ENCODE measurements around the gene PDGFC. TPM values are rescaled to one million over a fixed set of nuclear protein-coding genes. Genes with fewer than 3 reads are reported as not detected.

Gene PDGFC
- total and polyA plus RNA-seq, 2 donors (not counting 3 experiments of a cell fraction or from before 2014, with no cell fraction given), result 2.7 to 5.3 TPM

- no peak overlapping the region for H3K27ac ChIP-seq (ENCODE audit: insufficient read depth, low read depth, low read length)
- H3K4me1 ChIP-seq (ENCODE audit: control insufficient read depth, extremely low read depth, insufficient read depth, low read length), result no peaks in the 10 kb centered on the region
- no TSS peak for BruUV-seq (replicated peaks)
- no peaks in the 10 kb centered on the region for H3K36me3 ChIP-seq (ENCODE audit: control insufficient read depth in 2 of 2, extremely low read depth in 1 of 2, insufficient read depth in 2 of 2, low read length in 2 of 2)
- dilution Hi-C loops (cut with MboI; ENCODE audit: extremely low pct_ligation_motif_present, low sequenced_read_pairs) (no loop called here), intact Hi-C loops (cut with micrococcal nuclease) (loop anchor here (10.0 kb wide), 1 partner anchor 320 kb away; no protein-coding TSS in a partner anchor)
- FAIRE-seq, result no peak
- H3K79me2 ChIP-seq (ENCODE audit: control insufficient read depth, insufficient read depth, low read length), result no peaks in the 10 kb centered on the region
- no peak overlapping the region for H3K9ac ChIP-seq (replicated peaks; ENCODE audit: extremely low read depth, insufficient read depth, low read length)
- no peaks in the 10 kb centered on the region for H3K27me3 ChIP-seq (ENCODE audit: control insufficient read depth in 2 of 2, insufficient read depth in 2 of 2, low read length in 2 of 2)
- DNase-seq (ENCODE audit: low read depth, low spot score), result no peak
- H3K9me1 ChIP-seq (replicated peaks; ENCODE audit: control insufficient read depth, extremely low read depth, insufficient read depth, low read length), result no peaks in the 10 kb centered on the region
- no peak overlapping the region for H3K4me2 ChIP-seq (ENCODE audit: insufficient read depth, low read length)
- TF ChIP-seq MYC (IDR thresholded peaks at IDR 0.05; ENCODE audit: low read depth, low read length) (no peak), EZH2 (IDR thresholded peaks at IDR 0.05; ENCODE audit: borderline replicate concordance, low read depth, low read length, severe bottlenecking) (no peak), MAX (IDR thresholded peaks at IDR 0.05; ENCODE audit: insufficient read depth, insufficient read length) (no peak), GATA2 (IDR thresholded peaks at IDR 0.05; ENCODE audit: insufficient read depth, insufficient read length, low read depth, low read length) (no peak), JUN (IDR thresholded peaks at IDR 0.05; ENCODE audit: borderline replicate concordance, insufficient read depth, insufficient read length, low read depth) (no peak), POLR2AphosphoS5 (IDR thresholded peaks at IDR 0.05; ENCODE audit: insufficient read depth, low read depth, low read length) (no peak), POLR2A (IDR thresholded peaks at IDR 0.05; ENCODE audit: low read depth, low read length) (no peak), FOS (IDR thresholded peaks at IDR 0.05; ENCODE audit: borderline replicate concordance, insufficient read depth, low read length) (no peak)
- TF ChIP-seq, protein P1, sequence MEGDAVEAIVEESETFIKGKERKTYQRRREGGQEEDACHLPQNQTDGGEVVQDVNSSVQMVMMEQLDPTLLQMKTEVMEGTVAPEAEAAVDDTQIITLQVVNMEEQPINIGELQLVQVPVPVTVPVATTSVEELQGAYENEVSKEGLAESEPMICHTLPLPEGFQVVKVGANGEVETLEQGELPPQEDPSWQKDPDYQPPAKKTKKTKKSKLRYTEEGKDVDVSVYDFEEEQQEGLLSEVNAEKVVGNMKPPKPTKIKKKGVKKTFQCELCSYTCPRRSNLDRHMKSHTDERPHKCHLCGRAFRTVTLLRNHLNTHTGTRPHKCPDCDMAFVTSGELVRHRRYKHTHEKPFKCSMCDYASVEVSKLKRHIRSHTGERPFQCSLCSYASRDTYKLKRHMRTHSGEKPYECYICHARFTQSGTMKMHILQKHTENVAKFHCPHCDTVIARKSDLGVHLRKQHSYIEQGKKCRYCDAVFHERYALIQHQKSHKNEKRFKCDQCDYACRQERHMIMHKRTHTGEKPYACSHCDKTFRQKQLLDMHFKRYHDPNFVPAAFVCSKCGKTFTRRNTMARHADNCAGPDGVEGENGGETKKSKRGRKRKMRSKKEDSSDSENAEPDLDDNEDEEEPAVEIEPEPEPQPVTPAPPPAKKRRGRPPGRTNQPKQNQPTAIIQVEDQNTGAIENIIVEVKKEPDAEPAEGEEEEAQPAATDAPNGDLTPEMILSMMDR (IDR thresholded peaks at IDR 0.05; ENCODE audit: extremely low read depth in 1 of 2, insufficient read depth in 1 of 2, low read depth in 1 of 2, low read length in 2 of 2), result no peak
- H3K4me3 ChIP-seq (replicated peaks in 1 of 3; ENCODE audit: insufficient read depth in 1 of 3, low read depth in 1 of 3, low read length in 3 of 3), result no peak overlapping the region
- ChIA-PET CTCF (interaction anchor here (1.5 to 1.7 kb wide), 2 partner anchors 13 to 320 kb away, joined by 3 to 4 read pairs; no protein-coding TSS in a partner anchor), POLR2A (no interaction called here)
- H4K20me1 ChIP-seq (replicated peaks; ENCODE audit: control insufficient read depth, extremely low read depth, insufficient read depth, low read length), result no peaks in the 10 kb centered on the region
- H3K9me3 ChIP-seq (replicated peaks; ENCODE audit: control insufficient read depth, insufficient read depth, low read length), result no peaks in the 10 kb centered on the region
- H2AFZ ChIP-seq (ENCODE audit: low read depth, low read length), result no peak overlapping the region
Observed at GRCh38 chr4:156794863-156795262, 176.7 kb downstream of the PDGFC start.

Data from endothelial cell of umbilical vein (primary cell).